Measurements from ENCODE around the gene CALD1.

Gene CALD1

DNA sequence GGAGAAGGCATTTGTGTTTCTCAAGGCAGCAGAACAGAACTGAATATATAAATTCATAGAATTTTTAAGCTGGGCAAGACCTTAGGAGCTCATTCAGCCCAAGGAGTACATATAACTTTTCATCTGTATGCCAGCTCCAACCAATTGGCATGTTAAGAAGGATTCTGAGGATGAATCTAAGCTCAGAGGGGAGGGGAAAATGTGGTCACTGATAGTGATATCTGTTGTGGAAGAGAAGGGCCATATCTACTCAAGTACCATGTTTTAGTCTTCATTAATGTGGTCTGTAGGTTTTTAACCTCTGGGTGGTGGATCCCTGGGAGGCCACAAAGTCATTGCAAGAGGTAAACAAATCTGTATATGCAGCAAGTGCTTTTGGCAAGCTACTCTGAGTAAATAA lies 6.4 kb downstream of the CALD1 start:
- ChIA-PET POLR2A (no interaction called here), CTCF (interaction anchor here (1.4 to 2.1 kb wide), 2 partner anchors 34 to 61 kb away, joined by 5 to 12 read pairs; no protein-coding TSS in a partner anchor)
- Histone ChIP-seq H3K27ac (ENCODE audit: extremely low read depth, low read depth, low read length) (no peak overlapping the region), H3K4me3 (ENCODE audit: low read depth, low read length) (no peak overlapping the region), H3K36me3 (ENCODE audit: control insufficient read depth in 2 of 2, insufficient read depth in 1 of 2, low read length in 2 of 2) (no peaks in the 10 kb centered on the region), H3K4me1 (ENCODE audit: control insufficient read depth, insufficient read depth, low read length) (no peaks in the 10 kb centered on the region), H3K9me3 (ENCODE audit: control insufficient read depth, insufficient read depth, low read depth, low read length) (no peaks in the 10 kb centered on the region)
- TF ChIP-seq ZNF174 (tag by site-specific recombination; IDR thresholded peaks at IDR 0.05) = no peak
- no peak for TF ChIP-seq ZNF138 (tag by site-specific recombination; IDR thresholded peaks at IDR 0.05; ENCODE audit: borderline replicate concordance)
- 0 out of 2 replicates have a peak, but pooled peaks have one; percentile 35 for TF ChIP-seq GLIS1 (tag by site-specific recombination; IDR thresholded peaks at IDR 0.05)
- TF ChIP-seq, protein P1, sequence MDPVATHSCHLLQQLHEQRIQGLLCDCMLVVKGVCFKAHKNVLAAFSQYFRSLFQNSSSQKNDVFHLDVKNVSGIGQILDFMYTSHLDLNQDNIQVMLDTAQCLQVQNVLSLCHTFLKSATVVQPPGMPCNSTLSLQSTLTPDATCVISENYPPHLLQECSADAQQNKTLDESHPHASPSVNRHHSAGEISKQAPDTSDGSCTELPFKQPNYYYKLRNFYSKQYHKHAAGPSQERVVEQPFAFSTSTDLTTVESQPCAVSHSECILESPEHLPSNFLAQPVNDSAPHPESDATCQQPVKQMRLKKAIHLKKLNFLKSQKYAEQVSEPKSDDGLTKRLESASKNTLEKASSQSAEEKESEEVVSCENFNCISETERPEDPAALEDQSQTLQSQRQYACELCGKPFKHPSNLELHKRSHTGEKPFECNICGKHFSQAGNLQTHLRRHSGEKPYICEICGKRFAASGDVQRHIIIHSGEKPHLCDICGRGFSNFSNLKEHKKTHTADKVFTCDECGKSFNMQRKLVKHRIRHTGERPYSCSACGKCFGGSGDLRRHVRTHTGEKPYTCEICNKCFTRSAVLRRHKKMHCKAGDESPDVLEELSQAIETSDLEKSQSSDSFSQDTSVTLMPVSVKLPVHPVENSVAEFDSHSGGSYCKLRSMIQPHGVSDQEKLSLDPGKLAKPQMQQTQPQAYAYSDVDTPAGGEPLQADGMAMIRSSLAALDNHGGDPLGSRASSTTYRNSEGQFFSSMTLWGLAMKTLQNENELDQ (tag by site-specific recombination; IDR thresholded peaks at IDR 0.05; ENCODE audit: low read depth) = no peak
- no peak for TF ChIP-seq ZNF112 (tag by site-specific recombination; IDR thresholded peaks at IDR 0.05)
- TF ChIP-seq ZNF785 (tag by site-specific recombination; IDR thresholded peaks at IDR 0.05) = no peak

GRCh38 chr7:134787064-134787463 lies 7.6 kb downstream of the CALD1 start:
- H3K4me3 ChIP-seq (ENCODE audit: low read depth, low read length) = no peak overlapping the region
- no peak overlapping the region for H3K27ac ChIP-seq (ENCODE audit: extremely low read depth, low read depth, low read length)
- no peaks in the 10 kb centered on the region for H3K4me1 ChIP-seq (ENCODE audit: control insufficient read depth, insufficient read depth, low read length)
- ChIA-PET POLR2A (no interaction called here), CTCF (no interaction called here)
- TF ChIP-seq ZNF624 (tag by site-specific recombination; IDR thresholded peaks at IDR 0.05) = no peak
- TF ChIP-seq GFI1B (tag by site-specific recombination; IDR thresholded peaks at IDR 0.05) = no peak
- no peak for TF ChIP-seq ZFHX2 (tag by site-specific recombination; conservative IDR thresholded peaks at IDR 0.05)
- TF ChIP-seq ZNF292 (tag by site-specific recombination; IDR thresholded peaks at IDR 0.05; ENCODE audit: borderline replicate concordance, low read depth) = no peak
- TF ChIP-seq ZFP3 (tag by site-specific recombination; IDR thresholded peaks at IDR 0.05; ENCODE audit: low read depth) = no peak
- TF ChIP-seq ZNF341 (tag by site-specific recombination; IDR thresholded peaks at IDR 0.05; ENCODE audit: low read depth) = no peak
- TF ChIP-seq ZBTB26 (tag by site-specific recombination; optimal IDR thresholded peaks at IDR 0.05) = no peak
- TF ChIP-seq ZNF175 (tag by site-specific recombination; IDR thresholded peaks at IDR 0.05) = no peak
- no peak for TF ChIP-seq ZNF677 (tag by site-specific recombination; IDR thresholded peaks at IDR 0.05)
- TF ChIP-seq, protein P2, sequence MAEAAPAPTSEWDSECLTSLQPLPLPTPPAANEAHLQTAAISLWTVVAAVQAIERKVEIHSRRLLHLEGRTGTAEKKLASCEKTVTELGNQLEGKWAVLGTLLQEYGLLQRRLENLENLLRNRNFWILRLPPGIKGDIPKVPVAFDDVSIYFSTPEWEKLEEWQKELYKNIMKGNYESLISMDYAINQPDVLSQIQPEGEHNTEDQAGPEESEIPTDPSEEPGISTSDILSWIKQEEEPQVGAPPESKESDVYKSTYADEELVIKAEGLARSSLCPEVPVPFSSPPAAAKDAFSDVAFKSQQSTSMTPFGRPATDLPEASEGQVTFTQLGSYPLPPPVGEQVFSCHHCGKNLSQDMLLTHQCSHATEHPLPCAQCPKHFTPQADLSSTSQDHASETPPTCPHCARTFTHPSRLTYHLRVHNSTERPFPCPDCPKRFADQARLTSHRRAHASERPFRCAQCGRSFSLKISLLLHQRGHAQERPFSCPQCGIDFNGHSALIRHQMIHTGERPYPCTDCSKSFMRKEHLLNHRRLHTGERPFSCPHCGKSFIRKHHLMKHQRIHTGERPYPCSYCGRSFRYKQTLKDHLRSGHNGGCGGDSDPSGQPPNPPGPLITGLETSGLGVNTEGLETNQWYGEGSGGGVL (tag by site-specific recombination; IDR thresholded peaks at IDR 0.05) = no peak
- TF ChIP-seq AEBP2 (tag by site-specific recombination; IDR thresholded peaks at IDR 0.05; ENCODE audit: borderline replicate concordance) = no peak
- no peak for TF ChIP-seq KLF7 (tag by site-specific recombination; IDR thresholded peaks at IDR 0.05; ENCODE audit: borderline replicate concordance)
- no peak for TF ChIP-seq ZNF354C (tag by site-specific recombination; IDR thresholded peaks at IDR 0.05; ENCODE audit: borderline replicate concordance, low read depth)
- no peak for TF ChIP-seq ZNF426 (tag by site-specific recombination; IDR thresholded peaks at IDR 0.05)
- TF ChIP-seq MZF1 (tag by site-specific recombination; IDR thresholded peaks at IDR 0.05; ENCODE audit: borderline replicate concordance) = no peak
- TF ChIP-seq SETDB1 (IDR thresholded peaks at IDR 0.05; ENCODE audit: insufficient read length, low read length) = no peak
- TF ChIP-seq, protein P3, sequence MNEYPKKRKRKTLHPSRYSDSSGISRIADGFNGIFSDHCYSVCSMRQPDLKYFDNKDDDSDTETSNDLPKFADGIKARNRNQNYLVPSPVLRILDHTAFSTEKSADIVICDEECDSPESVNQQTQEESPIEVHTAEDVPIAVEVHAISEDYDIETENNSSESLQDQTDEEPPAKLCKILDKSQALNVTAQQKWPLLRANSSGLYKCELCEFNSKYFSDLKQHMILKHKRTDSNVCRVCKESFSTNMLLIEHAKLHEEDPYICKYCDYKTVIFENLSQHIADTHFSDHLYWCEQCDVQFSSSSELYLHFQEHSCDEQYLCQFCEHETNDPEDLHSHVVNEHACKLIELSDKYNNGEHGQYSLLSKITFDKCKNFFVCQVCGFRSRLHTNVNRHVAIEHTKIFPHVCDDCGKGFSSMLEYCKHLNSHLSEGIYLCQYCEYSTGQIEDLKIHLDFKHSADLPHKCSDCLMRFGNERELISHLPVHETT (tag by site-specific recombination; IDR thresholded peaks at IDR 0.05) = no peak
- no peak for TF ChIP-seq ZNF692 (tag by site-specific recombination; IDR thresholded peaks at IDR 0.05)
- H3K9me3 ChIP-seq (ENCODE audit: control insufficient read depth, insufficient read depth, low read depth, low read length) = no peaks in the 10 kb centered on the region
- H3K36me3 ChIP-seq (ENCODE audit: control insufficient read depth in 2 of 2, insufficient read depth in 1 of 2, low read length in 2 of 2) = no peaks in the 10 kb centered on the region

Measured in HEK293 (cell line).